ENCODE measurements around the gene GCNA.

DNA sequence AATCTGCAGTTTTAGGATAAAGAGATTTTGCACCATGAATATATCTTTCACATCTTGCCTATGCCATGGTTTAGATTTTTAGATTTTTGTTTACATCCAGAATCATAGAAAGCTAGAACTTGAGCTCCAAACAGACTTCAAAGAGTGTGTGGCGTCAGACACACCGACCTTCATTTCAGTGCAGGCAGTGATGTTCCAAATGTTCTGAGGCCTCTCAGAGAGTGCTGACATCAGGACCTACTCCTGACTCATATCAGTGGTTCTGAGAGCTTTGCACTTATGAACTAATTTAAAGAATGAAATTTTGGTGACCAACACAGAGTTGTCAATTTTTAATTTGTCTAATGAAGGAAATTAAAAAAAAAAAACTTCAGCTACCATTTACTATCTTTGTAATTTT lies 21.7 kb downstream of the GCNA start:
- no peak for TF ChIP-seq CTCF (conservative IDR thresholded peaks at IDR 0.05; ENCODE audit: low read depth, low read length)
- TF ChIP-seq EZH2 (IDR thresholded peaks at IDR 0.05; ENCODE audit: low read length, unreplicated experiment): no peak

Measured in PC-3 (cell line).